OCI-LY7 (cell line): Measurements from ENCODE around the gene URB2. TPM values are rescaled to one million over a fixed set of nuclear protein-coding genes. Genes with fewer than 3 reads are reported as not detected.

Experiments used
- BruUV-seq: library from RNA; stranded (reverse); fragments of 400-500 nt; replicated peaks from 2 replicates; lab custom pipeline; 2021; lab: Mats Ljungman, UMichigan
- CTCF ChIA-PET: fragments of 300-600 bp; sonication (Branson Sonifier 250); formaldehyde crosslinking; loops from one replicate; lab custom pipeline; 2022; ENCODE audit warnings: antibody characterized with exemption; ENCODE audit not compliant: unreplicated experiment; lab: Charles Lee
- POLR2A ChIA-PET: fragments of 300-600 bp; sonication (Branson Sonifier 250); formaldehyde crosslinking; loops from one replicate; lab custom pipeline; 2022; ENCODE audit warnings: antibody characterized with exemption; lab: Charles Lee
- DNase-seq: peaks from one replicate; pipeline ENCODE4 v3.0.0-alpha.2; 2015; ENCODE audit warnings: low spot score
- H2AFZ ChIP-seq: fragments of 200-600 bp; sonication (generic), shearing (Covaris generic); 2 replicates; pipeline ENCODE4 v1.6.1; 2014; ENCODE audit warnings: mild to moderate bottlenecking, antibody characterized with exemption, low read length, moderate library complexity
- H3K27ac ChIP-seq: fragments of 200-600 bp; sonication (generic); 2 replicates; pipeline ENCODE4 v1.5.1; 2014; ENCODE audit warnings: mixed run types, low read depth, mild to moderate bottlenecking, moderate library complexity, low read length, inconsistent platforms; ENCODE audit not compliant: poor library complexity, severe bottlenecking
- H3K36me3 ChIP-seq: fragments of 200-600 bp; sonication (generic); 2 replicates; pipeline ENCODE4 v1.6.1; 2014; ENCODE audit warnings: mild to moderate bottlenecking, antibody characterized with exemption, low read length, moderate library complexity, mixed read lengths; ENCODE audit not compliant: insufficient read depth
- H3K4me1 ChIP-seq: fragments of 200-600 bp; sonication (generic); 2 replicates; pipeline ENCODE4 v1.5.1; 2014; ENCODE audit warnings: mild to moderate bottlenecking, low read length; ENCODE audit not compliant: insufficient read depth, poor library complexity, severe bottlenecking
- H3K4me2 ChIP-seq: fragments of 200-600 bp; sonication (generic); 2 replicates; pipeline ENCODE4 v1.6.1; 2014; ENCODE audit warnings: mild to moderate bottlenecking, low read length
- H3K4me3 ChIP-seq: fragments of 200-600 bp; sonication (generic); 2 replicates; pipeline ENCODE4 v1.5.1; 2014; ENCODE audit warnings: mild to moderate bottlenecking, low read depth, low read length; ENCODE audit not compliant: poor library complexity, severe bottlenecking
- H3K79me2 ChIP-seq: fragments of 200-600 bp; sonication (generic); 2 replicates; pipeline ENCODE4 v1.6.1; 2016; ENCODE audit warnings: low read depth, mild to moderate bottlenecking, low read length, moderate library complexity, mixed read lengths; ENCODE audit not compliant: insufficient read depth
- H3K9me2 ChIP-seq: fragments of 200-600 bp; sonication (generic); 2 replicates; pipeline ENCODE4 v1.6.1; 2016; ENCODE audit warnings: mild to moderate bottlenecking, low read length, mixed read lengths; ENCODE audit not compliant: insufficient read depth
- H3K9me3 ChIP-seq: fragments of 200-600 bp; sonication (generic); 2 replicates; pipeline ENCODE4 v1.6.1; 2014; ENCODE audit warnings: mild to moderate bottlenecking, mixed run types, low read length, mixed read lengths
- H4K20me1 ChIP-seq: fragments of 200-600 bp; sonication (generic); 2 replicates; pipeline ENCODE4 v1.6.1; 2014; ENCODE audit warnings: mild to moderate bottlenecking, antibody characterized with exemption, low read length, moderate library complexity, mixed read lengths; ENCODE audit not compliant: insufficient read depth
- CTCF ChIP-seq: fragments of 200-600 bp; sonication (generic); conservative IDR thresholded peaks from 2 replicates; pipeline ENCODE4 v1.5.1; 2014; ENCODE audit warnings: mild to moderate bottlenecking, antibody characterized with exemption, low read length, moderate library complexity, mixed read lengths
- EZH2phosphoT487 ChIP-seq: fragments of 200-600 bp; sonication (generic); IDR thresholded peaks from 2 replicates; pipeline ENCODE4 v1.6.1; 2018; ENCODE audit warnings: low read depth, borderline replicate concordance, mild to moderate bottlenecking, mixed run types, antibody characterized with exemption, low read length, moderate library complexity, mixed read lengths
- intact Hi-C: fragments of 100-400 bp; cut with micrococcal nuclease; formaldehyde crosslinking; loops from one replicate; pipeline ENCODE4 v1.10.0; 2022; ENCODE audit not compliant: unreplicated experiment
- total RNA-seq, 2 experiments: library from RNA; depleted of rRNA in 1 of 2; stranded (reverse); fragments of >200 nt in 1 of 2; shearing (Covaris generic) in 1 of 2; gene quantifications; 2 replicates each; pipeline ENCODE4 v1.2.3, GENCODE V29; 2014 to 2022

The URB2 gene
- total RNA-seq, 2 experiments from 2014 or later, result 25.1 to 30.2 TPM

GRCh38 chr1:229694053-229694693 is 68.1 kb downstream of the URB2 start:
- H3K4me3 ChIP-seq, result peak overlapping the region; percentile 42
- H3K4me1 ChIP-seq, result peaks cover 77% of the 10 kb centered on the region
- intact Hi-C loops, result loop anchor here (5.0 kb wide), 2 partner anchors 163 to 428 kb away; no protein-coding TSS in a partner anchor
- no peaks in the 10 kb centered on the region for H4K20me1 ChIP-seq
- ChIA-PET CTCF (no interaction called here), POLR2A (interaction anchor here (0.6 to 1.8 kb wide), 5 partner anchors 19 to 397 kb away, joined by 3 to 6 read pairs (median 3); no protein-coding TSS in a partner anchor)
- no peaks in the 10 kb centered on the region for H3K9me2 ChIP-seq
- DNase-seq, result peak; percentile 86
- TF ChIP-seq EZH2phosphoT487 (no peak), CTCF (no peak)
- H3K4me2 ChIP-seq, result peak overlapping the region; percentile 78
- H3K9me3 ChIP-seq, result no peaks in the 10 kb centered on the region
- BruUV-seq, result no TSS peak
- H3K27ac ChIP-seq, result peak overlapping the region; percentile 97
- H3K36me3 ChIP-seq, result no peaks in the 10 kb centered on the region
- H2AFZ ChIP-seq, result peak overlapping the region; percentile 81; the same call in 1 of the 2 replicates
- no peaks in the 10 kb centered on the region for H3K79me2 ChIP-seq

- Histone ChIP-seq H3K36me3 (no peaks in the 10 kb centered on the region), H3K9me2 (no peaks in the 10 kb centered on the region), H2AFZ (peak overlapping the region; percentile 81; the same call in 1 of the 2 replicates), H3K9me3 (no peaks in the 10 kb centered on the region), H3K4me3 (peak overlapping the region; percentile 6), H3K27ac (peak overlapping the region; percentile 5), H4K20me1 (no peaks in the 10 kb centered on the region), H3K4me1 (peaks cover 58% of the 10 kb centered on the region), H3K4me2 (peak overlapping the region; percentile 78), H3K79me2 (no peaks in the 10 kb centered on the region)
- POLR2A ChIA-PET, result no interaction called here
- TF ChIP-seq CTCF (no peak), EZH2phosphoT487 (no peak)
- CTCF ChIA-PET, result no interaction called here
- BruUV-seq, result no TSS peak
- intact Hi-C loops, result no loop called here
- peak; percentile 47 for DNase-seq
Observed at GRCh38 chr1:229696385-229696784, 70.3 kb downstream of the URB2 start.
